ENCODE measurements around the gene DLD. TPM values are rescaled to one million over a fixed set of nuclear protein-coding genes. Genes with fewer than 3 reads are reported as not detected.
"Not testable (repeated sequence)": the region's sequence is repeated elsewhere in the genome, so short reads cannot be mapped to it uniquely, and the experiment has no call there.

Gene DLD
- total RNA-seq, 2 donors from 2014 or later: 77.4 to 84.1 TPM

DNA sequence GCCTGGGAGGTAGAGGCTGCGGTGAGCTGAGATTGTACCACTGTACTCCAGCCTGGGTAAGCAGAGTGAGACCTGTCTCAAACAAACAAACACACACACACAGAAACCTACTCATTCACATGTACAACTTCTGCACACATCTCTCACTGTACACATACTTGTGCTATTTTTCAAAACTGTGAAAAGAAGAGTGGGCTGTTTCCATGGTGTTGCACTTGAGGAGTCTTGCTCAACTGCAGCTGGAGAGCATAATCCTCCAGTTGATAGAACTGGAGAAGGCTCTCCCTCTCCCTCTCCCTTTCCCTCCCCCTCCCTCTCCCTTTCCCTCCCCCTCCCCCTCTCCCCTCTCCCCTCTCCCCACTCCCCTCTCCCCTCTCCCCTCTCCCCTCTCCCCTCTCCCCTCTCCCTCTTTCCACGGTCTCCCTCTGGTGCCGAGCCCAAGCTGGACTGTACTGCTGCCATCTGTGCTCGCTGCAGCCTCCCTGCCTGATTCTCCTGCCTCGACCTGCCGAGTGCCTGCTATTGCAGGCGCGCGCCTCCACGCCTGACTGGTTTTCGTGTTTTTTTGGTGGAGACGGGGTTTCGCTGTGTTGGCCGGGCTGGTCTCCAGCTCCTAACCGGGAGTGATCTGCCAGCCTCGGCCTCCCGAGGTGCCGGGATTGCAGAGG, 43.7 kb upstream of the DLD start:
- H3K9me3 ChIP-seq: no peaks in the 10 kb centered on the region
- TF ChIP-seq POLR2AphosphoS5 (IDR thresholded peaks at IDR 0.05) (no peak), POLR2A (IDR thresholded peaks at IDR 0.05) (no peak)
- TF ChIP-seq, protein P1, sequence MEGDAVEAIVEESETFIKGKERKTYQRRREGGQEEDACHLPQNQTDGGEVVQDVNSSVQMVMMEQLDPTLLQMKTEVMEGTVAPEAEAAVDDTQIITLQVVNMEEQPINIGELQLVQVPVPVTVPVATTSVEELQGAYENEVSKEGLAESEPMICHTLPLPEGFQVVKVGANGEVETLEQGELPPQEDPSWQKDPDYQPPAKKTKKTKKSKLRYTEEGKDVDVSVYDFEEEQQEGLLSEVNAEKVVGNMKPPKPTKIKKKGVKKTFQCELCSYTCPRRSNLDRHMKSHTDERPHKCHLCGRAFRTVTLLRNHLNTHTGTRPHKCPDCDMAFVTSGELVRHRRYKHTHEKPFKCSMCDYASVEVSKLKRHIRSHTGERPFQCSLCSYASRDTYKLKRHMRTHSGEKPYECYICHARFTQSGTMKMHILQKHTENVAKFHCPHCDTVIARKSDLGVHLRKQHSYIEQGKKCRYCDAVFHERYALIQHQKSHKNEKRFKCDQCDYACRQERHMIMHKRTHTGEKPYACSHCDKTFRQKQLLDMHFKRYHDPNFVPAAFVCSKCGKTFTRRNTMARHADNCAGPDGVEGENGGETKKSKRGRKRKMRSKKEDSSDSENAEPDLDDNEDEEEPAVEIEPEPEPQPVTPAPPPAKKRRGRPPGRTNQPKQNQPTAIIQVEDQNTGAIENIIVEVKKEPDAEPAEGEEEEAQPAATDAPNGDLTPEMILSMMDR (IDR thresholded peaks at IDR 0.05): no peak
- 91% methylated on average over 18 of the region's 18 CpGs for WGBS
- no peaks in the 10 kb centered on the region for H3K27me3 ChIP-seq (replicated peaks; ENCODE audit: insufficient read depth)
- no peak overlapping the region for H3K27ac ChIP-seq
- no peaks in the 10 kb centered on the region for H3K4me1 ChIP-seq (replicated peaks)
- no peak overlapping the region for H3K4me3 ChIP-seq
- DNase-seq (ENCODE audit: low spot score): no peak
- no peaks in the 10 kb centered on the region for H3K36me3 ChIP-seq
- intact Hi-C loops (cut with DNase I): no loop called here

- H3K4me1 ChIP-seq (replicated peaks); H3K27ac ChIP-seq; DNase-seq (ENCODE audit: low spot score); H3K9me3 ChIP-seq; intact Hi-C loops (cut with DNase I); H3K4me3 ChIP-seq; H3K27me3 ChIP-seq (replicated peaks; ENCODE audit: insufficient read depth); H3K36me3 ChIP-seq: not testable (repeated sequence)
- WGBS: 96% methylated on average over 5 of the region's 20 CpGs
Observed at GRCh38 chr7:107847836-107848175, 43.2 kb upstream of the DLD start.

DNA sequence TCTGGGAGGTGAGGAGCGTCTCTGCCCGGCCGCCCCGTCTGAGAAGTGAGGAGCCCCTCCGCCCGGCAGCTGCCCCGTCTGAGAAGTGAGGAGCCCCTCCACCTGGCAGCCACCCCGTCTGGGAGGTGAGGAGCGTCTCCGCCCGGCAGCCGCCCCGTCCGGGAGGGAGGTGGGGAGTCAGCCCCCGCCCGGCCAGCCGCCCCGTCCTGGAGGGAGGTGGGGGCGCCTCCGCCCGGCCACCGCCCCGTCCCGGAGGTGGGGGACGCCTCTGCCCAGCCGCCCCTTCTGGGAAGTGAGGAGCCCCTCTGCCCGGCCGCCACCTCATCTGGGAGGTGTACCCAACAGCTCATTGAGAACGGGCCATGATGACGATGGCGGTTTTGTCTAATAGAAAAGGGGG, 42.8 kb upstream of the DLD start:
- H3K9me3 ChIP-seq; H3K27ac ChIP-seq; H3K4me1 ChIP-seq (replicated peaks); H3K27me3 ChIP-seq (replicated peaks; ENCODE audit: insufficient read depth); intact Hi-C loops (cut with DNase I); H3K36me3 ChIP-seq; H3K4me3 ChIP-seq; DNase-seq (ENCODE audit: low spot score): not testable (repeated sequence)
- WGBS: 95% methylated on average over 27 of the region's 31 CpGs

GRCh38 chr7:107850216-107850615, 40.8 kb upstream of the DLD start:
- Histone ChIP-seq H3K27ac (no peak overlapping the region), H3K9me3 (no peaks in the 10 kb centered on the region), H3K36me3 (no peaks in the 10 kb centered on the region), H3K4me3 (no peak overlapping the region), H3K4me1 (replicated peaks) (no peaks in the 10 kb centered on the region), H3K27me3 (replicated peaks; ENCODE audit: insufficient read depth) (no peaks in the 10 kb centered on the region)
- TF ChIP-seq POLR2A (IDR thresholded peaks at IDR 0.05) (no peak), POLR2AphosphoS5 (IDR thresholded peaks at IDR 0.05) (no peak)
- TF ChIP-seq, protein P1 (IDR thresholded peaks at IDR 0.05): no peak
- no peak for DNase-seq (ENCODE audit: low spot score)
- WGBS: 94% methylated on average over 4 of the region's 4 CpGs
- intact Hi-C loops (cut with DNase I): no loop called here

- 73% methylated on average over 1 of the region's 1 CpG for WGBS
- Histone ChIP-seq H3K36me3 (no peaks in the 10 kb centered on the region), H3K4me3 (no peak overlapping the region), H3K27ac (no peak overlapping the region), H3K4me1 (replicated peaks) (no peaks in the 10 kb centered on the region), H3K9me3 (no peaks in the 10 kb centered on the region), H3K27me3 (replicated peaks; ENCODE audit: insufficient read depth) (no peaks in the 10 kb centered on the region)
- no peak for DNase-seq (ENCODE audit: low spot score)
- intact Hi-C loops (cut with DNase I): no loop called here
- TF ChIP-seq, protein P1 (IDR thresholded peaks at IDR 0.05): no peak
- TF ChIP-seq POLR2A (IDR thresholded peaks at IDR 0.05) (no peak), POLR2AphosphoS5 (IDR thresholded peaks at IDR 0.05) (no peak)
Observed at GRCh38 chr7:107850643-107851042, 40.3 kb upstream of the DLD start.

DNA sequence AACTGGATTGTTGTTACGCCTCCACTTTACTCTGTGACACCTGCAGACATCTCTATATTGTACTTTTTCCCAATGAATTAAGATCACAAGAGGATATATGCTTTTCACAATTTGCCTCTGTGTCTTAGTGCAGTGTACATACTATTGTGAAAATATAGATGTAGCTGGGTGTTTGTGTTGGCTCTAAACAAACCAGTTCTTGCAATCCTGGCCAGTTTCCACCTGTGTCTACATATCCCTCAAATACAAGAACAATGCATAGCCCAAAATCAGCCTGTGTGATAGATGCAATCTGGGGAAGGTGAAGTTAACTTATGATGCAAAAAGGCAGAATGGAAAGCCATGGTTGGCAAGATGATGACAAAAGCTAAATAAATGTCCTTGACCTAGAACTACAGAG, 36.5 kb upstream of the DLD start:
- DNase-seq (ENCODE audit: low spot score): peak; percentile 34
- H3K27ac ChIP-seq: peak overlapping the region in 1 of 2 donors; percentile 87
- H3K27me3 ChIP-seq (replicated peaks; ENCODE audit: insufficient read depth): no peaks in the 10 kb centered on the region
- 85% methylated on average over 1 of the region's 1 CpG for WGBS
- no peaks in the 10 kb centered on the region for H3K36me3 ChIP-seq
- H3K4me1 ChIP-seq (replicated peaks): no peaks in the 10 kb centered on the region
- no peaks in the 10 kb centered on the region for H3K9me3 ChIP-seq
- intact Hi-C loops (cut with DNase I): no loop called here
- TF ChIP-seq POLR2AphosphoS5 (IDR thresholded peaks at IDR 0.05): peak; percentile 54
- TF ChIP-seq, protein P1 (IDR thresholded peaks at IDR 0.05): no peak
- H3K4me3 ChIP-seq: no peak overlapping the region
